HG03045 (cell line): ENCODE results near the gene SLC17A8.
"Not testable (repeated sequence)": the region's sequence is repeated elsewhere in the genome, so short reads cannot be mapped to it uniquely, and the experiment has no call there.

Experiments used
- ATAC-seq: cut with Tn5 transposase; IDR thresholded peaks from one replicate; pipeline ENCODE4 v1.9.1; 2021; ENCODE audit warnings: mild to moderate bottlenecking, moderate library complexity; ENCODE audit not compliant: unreplicated experiment

Gene SLC17A8

DNA sequence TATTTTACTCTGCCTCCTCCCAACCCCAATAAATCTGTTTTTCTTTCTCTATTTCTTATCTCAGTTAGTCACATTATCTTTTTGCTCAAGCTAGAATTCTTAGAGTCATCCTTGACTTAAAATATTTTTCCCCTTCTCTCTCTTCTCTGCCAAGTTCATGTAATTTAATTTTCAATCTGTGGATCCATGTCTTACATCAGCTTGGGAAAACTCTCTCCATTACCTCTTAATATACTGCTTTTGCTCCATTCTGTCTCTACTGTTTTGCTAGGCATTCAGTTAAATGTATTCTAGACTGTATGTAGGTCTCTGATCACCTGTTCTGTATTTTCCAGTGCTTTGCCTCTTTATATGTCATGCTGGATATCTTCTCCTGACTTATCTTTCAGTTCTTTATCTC is 65.8 kb downstream of the SLC17A8 start:
- no peak for ATAC-seq

GRCh38 chr12:100426145-100426544 is 69.3 kb downstream of the SLC17A8 start:
- no peak for ATAC-seq

DNA sequence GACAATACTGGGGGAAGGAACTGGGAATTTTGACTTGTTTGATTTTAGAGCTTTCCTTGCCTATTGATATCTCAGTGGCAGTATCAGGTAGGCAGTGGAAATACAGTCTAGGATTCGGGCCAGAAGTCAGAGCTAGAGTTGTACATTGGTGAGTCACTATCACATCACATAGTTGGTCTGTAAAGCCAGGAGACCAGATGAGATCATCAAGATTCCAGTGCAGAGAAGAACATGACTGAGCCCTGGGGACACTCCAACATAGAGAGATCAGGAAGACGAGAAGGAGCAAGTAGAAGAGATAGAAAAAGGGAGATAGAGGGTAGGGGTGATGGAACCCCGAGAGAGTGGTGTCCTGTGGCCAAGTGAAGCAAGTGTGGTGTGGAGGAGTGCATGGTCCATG is 70.2 kb downstream of the SLC17A8 start:
- no peak for ATAC-seq

DNA sequence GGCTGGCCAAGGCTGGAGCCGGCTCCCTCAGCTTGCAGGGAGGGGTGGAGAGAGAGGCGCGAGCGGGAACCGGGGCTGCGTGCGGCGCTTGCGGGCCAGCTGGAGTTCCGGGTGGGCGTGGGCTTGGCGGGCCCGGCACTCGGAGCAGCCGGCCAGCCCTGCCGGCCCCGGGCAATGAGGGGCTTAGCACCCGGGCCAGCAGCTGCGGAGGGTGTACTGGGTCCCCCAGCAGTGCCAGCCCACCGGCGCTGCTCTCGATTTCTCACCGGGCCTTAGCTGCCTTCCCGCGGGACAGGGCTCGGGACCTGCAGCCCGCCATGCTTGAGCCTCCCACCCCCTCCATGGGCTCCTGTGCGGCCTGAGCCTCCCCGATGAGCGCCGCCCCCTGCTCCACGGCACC is 73.4 kb downstream of the SLC17A8 start:
- not testable (repeated sequence) for ATAC-seq

GRCh38 chr12:100433701-100434100 is 76.8 kb downstream of the SLC17A8 start:
- ATAC-seq: no peak

DNA sequence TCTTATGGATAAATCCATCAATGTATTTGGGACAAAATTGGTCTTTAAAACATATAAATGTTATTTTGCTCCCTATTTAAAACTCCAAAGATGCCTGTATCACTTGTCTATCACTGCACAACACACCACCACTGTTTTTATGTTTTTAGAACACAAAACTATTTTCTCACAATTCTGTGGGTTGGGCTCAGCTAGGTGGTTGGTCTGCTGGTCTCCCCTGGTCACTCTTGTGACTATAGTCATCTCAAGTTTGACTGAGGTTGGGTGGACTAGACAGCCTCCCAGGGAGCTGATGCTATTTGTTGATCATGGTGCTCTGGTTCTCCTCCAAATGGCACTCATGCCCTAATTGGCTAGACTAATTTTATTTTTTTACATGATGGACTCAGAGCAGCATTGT is 77.3 kb downstream of the SLC17A8 start:
- ATAC-seq: no peak

DNA sequence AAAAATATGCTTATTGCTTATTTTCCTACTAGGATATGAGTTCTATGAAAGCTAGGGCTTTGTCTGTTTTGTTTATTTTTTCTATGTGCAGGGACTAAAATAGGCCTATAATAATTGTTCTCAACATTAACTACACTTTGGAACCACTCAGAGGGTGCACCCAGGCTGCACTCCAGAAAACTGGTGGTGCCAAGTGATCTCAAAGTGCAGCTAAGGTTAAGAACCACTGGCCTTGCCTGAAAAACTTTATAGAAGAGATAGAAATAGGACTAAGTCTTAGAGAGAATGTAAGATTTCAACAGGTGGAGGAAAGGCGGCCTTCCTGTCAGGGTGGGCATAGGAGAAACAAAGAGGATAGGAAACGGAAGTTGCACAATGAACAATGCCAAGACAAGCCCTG is 79.1 kb downstream of the SLC17A8 start:
- ATAC-seq: no peak

- ATAC-seq: no peak
Observed at GRCh38 chr12:100437038-100437841, 80.4 kb downstream of the SLC17A8 start.

- no peak for ATAC-seq
Observed at GRCh38 chr12:100439797-100440196, 82.9 kb downstream of the SLC17A8 start.

DNA sequence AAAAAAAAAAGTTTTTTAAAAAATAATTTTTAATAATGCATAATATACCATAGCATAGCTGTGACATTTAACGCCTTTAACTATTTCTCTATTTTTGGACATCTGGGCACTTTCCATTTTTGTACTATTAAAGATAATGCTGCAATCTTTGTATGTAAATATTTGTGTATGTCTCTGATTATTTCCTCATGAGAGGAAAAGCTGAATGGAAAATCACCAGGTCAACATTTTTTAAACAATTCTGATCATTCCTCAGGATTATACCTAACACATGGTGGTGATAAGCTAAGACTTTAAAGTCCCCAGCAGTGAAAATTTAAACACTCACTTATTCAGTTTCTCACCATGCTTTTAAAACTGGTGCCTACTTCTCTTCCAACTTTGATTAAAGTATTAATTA is 85.5 kb downstream of the SLC17A8 start:
- no peak for ATAC-seq

DNA sequence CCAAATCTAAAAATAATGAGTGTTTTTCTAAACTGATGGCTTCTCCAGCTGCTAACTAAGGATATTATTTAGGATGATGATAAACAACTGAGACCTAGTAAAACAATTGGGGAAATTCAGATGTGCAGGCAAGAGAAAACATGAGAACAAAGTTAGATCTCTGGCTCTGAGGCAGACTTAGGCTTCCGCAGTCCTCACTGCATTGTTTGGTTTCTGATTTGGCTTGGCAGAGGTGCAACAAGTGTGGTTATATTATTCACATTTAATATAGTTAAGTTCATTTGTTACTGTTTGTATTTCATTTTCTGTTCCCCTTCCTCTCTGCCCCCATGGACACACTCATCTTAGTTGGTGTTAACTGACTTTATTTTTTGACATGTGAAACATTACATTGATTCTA is 86.6 kb downstream of the SLC17A8 start:
- ATAC-seq: no peak

DNA sequence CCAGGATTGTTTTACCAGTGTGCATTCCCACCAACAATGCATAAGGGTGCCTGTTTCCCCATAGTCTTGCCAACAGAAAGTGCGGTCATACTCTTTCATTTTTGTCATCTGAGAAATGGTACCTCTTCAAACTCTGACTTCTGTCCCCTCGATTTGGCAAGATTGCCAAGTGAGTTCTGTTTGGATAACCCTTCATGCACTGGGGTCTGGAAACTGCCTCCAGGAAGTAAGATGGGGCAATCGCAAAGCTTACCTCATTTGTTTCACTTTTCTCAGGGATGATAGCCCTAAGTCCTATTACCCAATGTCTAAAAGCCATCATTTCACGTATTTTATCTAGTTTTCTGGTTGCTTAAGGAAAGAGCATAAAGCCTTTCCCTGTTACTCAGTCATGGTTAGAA is 88.2 kb downstream of the SLC17A8 start:
- no peak for ATAC-seq

GRCh38 chr12:100447381-100447780 is 90.5 kb downstream of the SLC17A8 start:
- no peak for ATAC-seq

- no peak for ATAC-seq
Observed at GRCh38 chr12:100448656-100449055, 91.8 kb downstream of the SLC17A8 start.

DNA sequence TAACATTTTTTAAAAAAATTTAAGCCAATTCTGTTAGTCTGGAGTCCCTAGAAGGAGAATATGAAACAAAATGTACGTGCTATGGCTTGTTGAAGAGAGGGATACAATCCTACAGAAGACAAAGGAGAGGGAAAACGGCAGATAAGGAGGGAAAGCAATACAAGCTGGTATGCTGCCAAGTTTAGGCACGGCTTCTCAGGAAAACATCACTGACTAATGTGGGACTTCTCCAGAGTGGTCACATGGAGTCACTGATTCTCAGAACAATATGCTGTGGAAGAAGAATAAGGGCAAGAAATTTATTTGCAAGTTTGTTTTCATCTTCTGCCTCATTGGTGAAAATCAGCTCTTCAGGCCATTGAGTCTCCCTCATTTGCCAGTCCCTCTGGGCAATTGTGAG is 93.9 kb downstream of the SLC17A8 start:
- ATAC-seq: no peak

DNA sequence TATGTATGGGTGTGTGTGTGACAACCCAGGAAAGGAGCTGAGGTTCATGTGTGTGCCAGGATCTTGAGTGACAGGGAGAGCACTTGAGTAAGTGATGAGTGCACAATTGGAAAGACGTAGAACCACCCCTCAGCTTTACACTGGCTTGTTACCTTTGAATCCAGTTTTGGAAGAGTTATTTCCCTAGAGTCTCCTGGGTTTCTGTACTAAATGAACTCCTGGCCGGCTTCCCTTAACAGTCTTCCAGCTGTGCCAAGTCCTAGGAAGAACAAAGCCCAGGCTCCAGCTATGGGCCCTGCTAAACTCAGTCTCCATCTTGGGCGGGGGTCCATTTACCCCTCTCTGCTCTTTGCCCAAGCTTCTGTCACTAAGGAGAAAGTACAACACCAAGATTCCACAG is 97.1 kb downstream of the SLC17A8 start:
- ATAC-seq: no peak

- ATAC-seq: no peak
Observed at GRCh38 chr12:100455896-100456295, 99.0 kb downstream of the SLC17A8 start.

DNA sequence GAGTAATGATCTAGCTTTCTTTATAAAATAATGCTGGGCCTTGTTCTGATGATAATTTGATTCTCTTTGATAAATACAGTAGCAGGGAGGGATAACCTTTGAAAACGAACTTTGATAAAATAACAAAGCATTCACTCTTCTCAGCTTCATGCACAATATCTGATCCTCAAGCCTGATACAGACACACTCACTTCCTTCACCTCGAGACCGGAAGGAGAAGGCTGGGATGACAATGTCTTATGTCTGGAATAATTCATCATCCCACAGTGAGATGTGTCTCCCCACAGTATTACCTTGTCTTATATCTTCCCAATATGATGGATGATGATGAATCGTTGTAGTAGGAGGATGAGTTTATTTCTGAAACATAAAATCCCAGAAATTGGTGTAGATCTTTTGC is 101.3 kb downstream of the SLC17A8 start:
- ATAC-seq: no peak

GRCh38 chr12:100460702-100461101 is 103.8 kb downstream of the SLC17A8 start:
- ATAC-seq: no peak

- ATAC-seq: no peak
Observed at GRCh38 chr12:100461330-100461973, 104.6 kb downstream of the SLC17A8 start.

- no peak for ATAC-seq
Observed at GRCh38 chr12:100463661-100464060, 106.8 kb downstream of the SLC17A8 start.

- ATAC-seq: no peak
Observed at GRCh38 chr12:100464529-100464928, 107.7 kb downstream of the SLC17A8 start.

GRCh38 chr12:100468126-100468525 is 111.3 kb downstream of the SLC17A8 start:
- ATAC-seq: no peak
